Measurements from ENCODE around the gene CP. TPM values are rescaled to one million over a fixed set of nuclear protein-coding genes. Genes with fewer than 3 reads are reported as not detected.

Gene CP
- total RNA-seq, 6 donors from 2014 or later, result 3.9 to 87.3 (median 18.9) TPM

GRCh38 chr3:149235599-149236424 is 14.2 kb upstream of the CP start:
- H3K36me3 ChIP-seq, result no peaks in the 10 kb centered on the region
- H3K4me3 ChIP-seq, result no peak overlapping the region
- H3K9me3 ChIP-seq, result no peaks in the 10 kb centered on the region
- no peak for DNase-seq
- no peaks in the 10 kb centered on the region for H3K4me1 ChIP-seq
- ATAC-seq (ENCODE audit: low FRiP score in 2 of 2), result no peak
- no peak for TF ChIP-seq CTCF (IDR thresholded peaks at IDR 0.05)
- H3K27me3 ChIP-seq, result no peaks in the 10 kb centered on the region
- H3K27ac ChIP-seq, result no peak overlapping the region
- 80% methylated on average over 4 of the region's 4 CpGs for WGBS, 2 donors

GRCh38 chr3:149234671-149235245 is 13.1 kb upstream of the CP start:
- Histone ChIP-seq H3K27me3 (no peaks in the 10 kb centered on the region), H3K27ac (no peak overlapping the region), H3K4me3 (no peak overlapping the region), H3K36me3 (no peaks in the 10 kb centered on the region), H3K4me1 (no peaks in the 10 kb centered on the region), H3K9me3 (no peaks in the 10 kb centered on the region)
- ATAC-seq (ENCODE audit: low FRiP score in 2 of 2) (no peak), DNase-seq (no peak)
- TF ChIP-seq CTCF (IDR thresholded peaks at IDR 0.05), result no peak
- TF ChIP-seq EP300 (IDR thresholded peaks at IDR 0.05), result no peak
- no peak for TF ChIP-seq POLR2A (IDR thresholded peaks at IDR 0.05)
- TF ChIP-seq POLR2AphosphoS5 (IDR thresholded peaks at IDR 0.05), result no peak
- 58 to 59% methylated on average over 4 to 5 of the region's 5 CpGs for whole genome bisulfite sequencing, 2 donors

- no peaks in the 10 kb centered on the region for H3K9me3 ChIP-seq
- no peaks in the 10 kb centered on the region for H3K27me3 ChIP-seq
- no peak overlapping the region for H3K4me3 ChIP-seq
- H3K4me1 ChIP-seq, result no peaks in the 10 kb centered on the region
- 82 to 85% methylated on average over 4 of the region's 4 CpGs for WGBS, 2 donors
- H3K27ac ChIP-seq, result no peak overlapping the region
- no peaks in the 10 kb centered on the region for H3K36me3 ChIP-seq
- DNase-seq, result no peak
- no peak for TF ChIP-seq EP300 (IDR thresholded peaks at IDR 0.05)
- no peak for TF ChIP-seq CTCF (IDR thresholded peaks at IDR 0.05)
- TF ChIP-seq POLR2A (IDR thresholded peaks at IDR 0.05), result no peak
- TF ChIP-seq POLR2AphosphoS5 (IDR thresholded peaks at IDR 0.05), result no peak
- no peak for ATAC-seq (ENCODE audit: low FRiP score in 2 of 2)
Measured at GRCh38 chr3:149233323-149233722, 11.7 kb upstream of the CP start.

DNA sequence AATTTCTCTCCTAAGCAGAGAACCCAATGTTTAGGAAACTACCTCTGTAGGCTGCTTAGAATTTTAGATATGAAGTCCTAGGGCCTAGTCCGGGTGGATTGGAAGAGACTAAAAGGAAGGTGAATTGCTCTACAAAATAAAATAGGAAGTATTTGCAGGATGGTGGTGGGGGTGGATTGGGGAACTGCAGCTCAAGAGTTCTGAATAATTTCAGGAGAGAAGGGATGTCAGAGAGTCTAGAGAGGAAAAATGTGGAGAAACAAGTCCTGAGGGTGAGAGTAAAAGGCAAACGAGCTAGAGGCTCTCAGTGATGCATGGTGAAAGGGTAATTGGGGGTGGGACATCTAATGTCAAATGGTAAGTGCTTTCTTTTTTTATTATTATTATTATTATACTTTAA is 10.2 kb upstream of the CP start:
- H3K4me1 ChIP-seq, result no peaks in the 10 kb centered on the region
- WGBS, 2 donors, result 71 to 79% methylated on average over 2 of the region's 2 CpGs
- H3K27ac ChIP-seq, result no peak overlapping the region
- DNase-seq (no peak), ATAC-seq (ENCODE audit: low FRiP score in 2 of 2) (no peak)
- H3K9me3 ChIP-seq, result no peaks in the 10 kb centered on the region
- TF ChIP-seq POLR2AphosphoS5 (IDR thresholded peaks at IDR 0.05), result no peak
- TF ChIP-seq POLR2A (IDR thresholded peaks at IDR 0.05), result no peak
- TF ChIP-seq CTCF (IDR thresholded peaks at IDR 0.05), result no peak
- TF ChIP-seq EP300 (IDR thresholded peaks at IDR 0.05), result no peak
- H3K27me3 ChIP-seq, result no peaks in the 10 kb centered on the region
- H3K4me3 ChIP-seq, result no peak overlapping the region
- no peaks in the 10 kb centered on the region for H3K36me3 ChIP-seq

Data from upper lobe of left lung (tissue), 6 donors.